IMR-90 (cell line): ENCODE measurements around the gene C14orf119. TPM values are rescaled to one million over a fixed set of nuclear protein-coding genes. Genes with fewer than 3 reads are reported as not detected.

Source experiments
- ATAC-seq: fragments of 200-7000 bp; cut with Tn5 transposase; 2 replicates; pipeline ENCODE4 v1.9.1; 2020; ENCODE audit warnings: low read depth, mild to moderate bottlenecking, moderate library complexity
- BruUV-seq: library from RNA; stranded (reverse); fragments of 400-500 nt; replicated peaks from 2 replicates; lab custom pipeline; 2021; lab: Mats Ljungman, UMichigan
- CTCF ChIA-PET: fragments of 300-600 bp; formaldehyde crosslinking; extraction: SDS; loops from one replicate; lab custom pipeline; 2021; ENCODE audit warnings: antibody characterized with exemption; lab: Yijun Ruan, JAX
- POLR2A ChIA-PET: fragments of 300-600 bp; sonication (Branson Sonifier 250); formaldehyde crosslinking; loops from one replicate; lab custom pipeline; 2022; ENCODE audit warnings: antibody characterized with exemption; ENCODE audit not compliant: unreplicated experiment; lab: Charles Lee
- DNase-seq: peaks from one replicate; pipeline ENCODE4 v3.0.0; 2013
- H2AFZ ChIP-seq: replicated peaks from 2 replicates; pipeline ENCODE3; 2013; ENCODE audit warnings: low read length, mild to moderate bottlenecking; ENCODE audit not compliant: poor library complexity
- H2AK5ac ChIP-seq: 2 replicates; pipeline ENCODE4 v1.6.1; 2013; ENCODE audit warnings: low read depth, low read length, inconsistent platforms
- H2AK9ac ChIP-seq: replicated peaks from 2 replicates; pipeline ENCODE3; 2013; ENCODE audit warnings: mild to moderate bottlenecking, low read depth, low read length, moderate library complexity; ENCODE audit not compliant: poor library complexity
- H2BK120ac ChIP-seq: 2 replicates; pipeline ENCODE4 v1.6.1; 2013; ENCODE audit warnings: low read depth, low read length, inconsistent platforms
- H2BK15ac ChIP-seq: 3 replicates; pipeline ENCODE4 v1.6.1; 2013; ENCODE audit warnings: low read depth, low read length, inconsistent platforms
- H2BK20ac ChIP-seq: 2 replicates; pipeline ENCODE4 v1.6.1; 2013; ENCODE audit warnings: low read depth, mild to moderate bottlenecking, inconsistent platforms, low read length, moderate library complexity
- H2BK5ac ChIP-seq: 2 replicates; pipeline ENCODE4 v1.6.1; 2013; ENCODE audit warnings: mild to moderate bottlenecking, low read depth, low read length, inconsistent platforms; ENCODE audit not compliant: poor library complexity, severe bottlenecking
- H3K14ac ChIP-seq: replicated peaks from 2 replicates; pipeline ENCODE4 v1.6.1; 2013; ENCODE audit warnings: low read depth, low read length, inconsistent platforms
- H3K18ac ChIP-seq: 2 replicates; pipeline ENCODE4 v1.6.1; 2013; ENCODE audit warnings: low read depth, low read length, control low read depth
- H3K23ac ChIP-seq: 2 replicates; pipeline ENCODE4 v1.6.1; 2013; ENCODE audit warnings: low read depth, low read length, inconsistent platforms
- H3K27ac ChIP-seq: 2 replicates; pipeline ENCODE4 v1.5.1; 2013; ENCODE audit warnings: mild to moderate bottlenecking, control low read depth, low read length; ENCODE audit not compliant: insufficient read depth
- H3K27me3 ChIP-seq: 2 replicates; pipeline ENCODE4 v1.6.1; 2013; ENCODE audit warnings: low read length; ENCODE audit not compliant: control insufficient read depth, insufficient read depth
- H3K36me3 ChIP-seq: 2 replicates; pipeline ENCODE4 v1.6.1; 2013; ENCODE audit warnings: low read length, mixed read lengths; ENCODE audit not compliant: control insufficient read depth, insufficient read depth
- H3K4ac ChIP-seq: 2 replicates; pipeline ENCODE4 v1.6.1; 2013; ENCODE audit warnings: low read depth, low read length, inconsistent platforms
- H3K4me1 ChIP-seq: 2 replicates; pipeline ENCODE4 v1.6.1; 2013; ENCODE audit warnings: low read length, mixed read lengths; ENCODE audit not compliant: control insufficient read depth, insufficient read depth
- H3K4me2 ChIP-seq: 2 replicates; pipeline ENCODE4 v1.6.1; 2013; ENCODE audit warnings: low read depth, mild to moderate bottlenecking, control low read depth, low read length, moderate library complexity
- H3K4me3 ChIP-seq: 2 replicates; pipeline ENCODE4 v1.5.1; 2013; ENCODE audit warnings: low read depth, mild to moderate bottlenecking, control low read depth, low read length, moderate library complexity; ENCODE audit not compliant: insufficient read depth
- H3K56ac ChIP-seq: 2 replicates; pipeline ENCODE4 v1.6.1; 2013; ENCODE audit warnings: low read length, inconsistent platforms; ENCODE audit not compliant: insufficient read depth; ENCODE audit errors: extremely low read depth
- H3K79me1 ChIP-seq, 2 experiments: 2 replicates each; pipeline ENCODE4 v1.6.1; 2013; ENCODE audit warnings: low read length in 2 of 2, inconsistent platforms in 1 of 2, low read depth in 1 of 2
- H3K9ac ChIP-seq: 2 replicates; pipeline ENCODE4 v1.6.1; 2013; ENCODE audit warnings: low read depth, low read length, control low read depth
- H3K9me1 ChIP-seq: 2 replicates; pipeline ENCODE4 v1.6.1; 2013; ENCODE audit warnings: low read length, inconsistent platforms; ENCODE audit not compliant: insufficient read depth
- H3K9me3 ChIP-seq: 2 replicates; pipeline ENCODE4 v1.6.1; 2013; ENCODE audit warnings: low read length; ENCODE audit not compliant: control insufficient read depth, insufficient read depth
- H4K20me1 ChIP-seq: 2 replicates; pipeline ENCODE4 v1.6.1; 2013; ENCODE audit warnings: low read length, inconsistent platforms; ENCODE audit not compliant: insufficient read depth
- H4K5ac ChIP-seq: 2 replicates; pipeline ENCODE4 v1.6.1; 2013; ENCODE audit warnings: mild to moderate bottlenecking, low read depth, low read length, control low read depth
- H4K8ac ChIP-seq, 2 experiments: 2 replicates each; pipeline ENCODE4 v1.6.1; 2013; ENCODE audit warnings: low read depth in 2 of 2, low read length in 2 of 2, control low read depth in 1 of 2, inconsistent platforms in 1 of 2
- H4K91ac ChIP-seq: 2 replicates; pipeline ENCODE4 v1.6.1; 2013; ENCODE audit warnings: low read depth, low read length, inconsistent platforms; ENCODE audit not compliant: insufficient read depth
- CHD1 ChIP-seq: IDR thresholded peaks from 2 replicates; pipeline ENCODE4 v1.6.1; 2012; ENCODE audit warnings: low read depth, low read length, improper control_type of control experiment
- MAZ ChIP-seq: IDR thresholded peaks from 2 replicates; pipeline ENCODE4 v1.6.1; 2012; ENCODE audit warnings: low read depth, mild to moderate bottlenecking, low read length, improper control_type of control experiment, moderate library complexity, borderline replicate concordance
- MXI1 ChIP-seq: IDR thresholded peaks from 2 replicates; pipeline ENCODE4 v1.6.1; 2012; ENCODE audit warnings: low read depth, mild to moderate bottlenecking, low read length, moderate library complexity, borderline replicate concordance
- POLR2A ChIP-seq: IDR thresholded peaks from 2 replicates; pipeline ENCODE4 v1.6.1; 2012; ENCODE audit warnings: mild to moderate bottlenecking, low read depth, low read length
- WGBS, 2 experiments: methylation state at CpG; one replicate each; pipeline versions ENCODE4 v1.1.5 to v1.1.7; 2013; ENCODE audit warnings: missing lambda C conversion rate in 2 of 2; ENCODE audit not compliant: insufficient read length in 1 of 2; ENCODE audit errors: extremely low coverage in 2 of 2; 5-methylcytosine and 5-hydroxymethylcytosine counted together
- dilution Hi-C: fragments of 300-500 bp; cut with HindIII; formaldehyde crosslinking; loops from one replicate; pipeline ENCODE4 v1.14.3; 2018; ENCODE audit warnings: low sequenced_read_pairs; ENCODE audit not compliant: unreplicated experiment
- in situ Hi-C: fragments of 300-500 bp; cut with MboI; formaldehyde crosslinking; loops from 3 replicates; pipeline ENCODE4 v1.14.3; 2019; ENCODE audit warnings: low sequenced_read_pairs, inconsistent platforms, mixed read lengths
- intact Hi-C: fragments of 100-400 bp; cut with micrococcal nuclease; formaldehyde crosslinking; loops from 2 replicates; pipeline ENCODE4 v1.10.0; 2022
- polyA plus RNA-seq, 3 experiments: library from polyadenylated mRNA; depleted of rRNA; stranded (reverse); fragments of >200 nt; gene quantifications; 2 replicates each; pipeline ENCODE4 v1.2.3, GENCODE V29; 2012; ENCODE audit warnings: low replicate concordance in 1 of 3
- total RNA-seq: library from RNA; depleted of rRNA; stranded (reverse); fragments of >200 nt; gene quantifications from 2 replicates; pipeline ENCODE4 v1.2.3, GENCODE V29; 2012
- TF ChIP-seq, protein P1 (sequence below): fragments of 150-350 bp; IDR thresholded peaks from 2 replicates; pipeline ENCODE4 v1.6.1; 2017; ENCODE audit warnings: mild to moderate bottlenecking, antibody characterized with exemption, low read length, low read depth

Gene C14orf119
- total and polyA plus RNA-seq, 2 of the 4 experiments (the other 2 are of a cell fraction), result 74.0 to 83.7 TPM

DNA sequence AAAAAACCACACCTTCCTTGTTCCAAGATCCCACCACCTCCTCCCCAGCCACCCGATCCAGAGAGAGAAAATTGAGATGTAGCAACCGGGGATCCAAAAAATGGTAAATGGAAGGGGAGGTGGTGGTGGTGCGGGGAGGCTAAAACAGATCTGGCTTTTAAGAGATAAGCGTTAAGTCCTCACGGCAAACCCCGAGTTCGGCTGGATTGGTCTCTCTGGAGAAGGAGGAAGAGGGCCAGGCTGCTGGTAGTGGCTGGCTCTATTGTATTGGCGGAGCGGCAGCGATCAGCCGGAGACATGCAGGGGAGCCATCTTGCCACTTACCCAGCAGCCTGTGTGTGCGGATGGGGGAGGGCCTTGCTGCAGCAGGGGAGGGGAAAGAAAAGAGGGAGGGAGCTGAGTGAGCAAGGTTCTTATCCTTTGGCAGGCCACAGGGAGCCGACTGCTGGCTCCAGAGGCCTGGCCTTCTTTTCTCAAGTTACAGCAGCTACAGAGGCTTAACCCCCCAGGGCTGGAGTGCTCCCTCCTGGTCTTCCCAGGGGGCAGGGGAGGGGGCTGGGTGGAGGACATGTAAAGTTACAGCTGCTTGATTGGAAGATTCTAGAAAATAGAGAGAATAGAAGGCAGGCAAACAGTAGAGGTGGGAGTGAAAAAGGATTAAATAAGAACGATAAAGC, 23.9 kb upstream of the C14orf119 start:
- peak overlapping the region; percentile 68 for H2AFZ ChIP-seq
- H3K79me1 ChIP-seq, result peaks cover 11 to 65% of the 10 kb centered on the region in 2 experiments
- no peak overlapping the region for H2BK20ac ChIP-seq
- H3K18ac ChIP-seq, result peak overlapping the region; percentile 36; the same call in 1 of the 2 replicates
- H3K4me3 ChIP-seq, result peak overlapping the region; percentile 55
- no peaks in the 10 kb centered on the region for H3K27me3 ChIP-seq
- intact Hi-C loops, result no loop called here
- peak overlapping the region; percentile 82 for H3K9ac ChIP-seq
- BruUV-seq, result no TSS peak
- TF ChIP-seq CHD1 (peak; percentile 84; the same call in 1 of the 2 replicates), MAZ (peak; percentile 92; the same call in 1 of the 2 replicates), MXI1 (no peak), POLR2A (peak; percentile 56)
- TF ChIP-seq, protein P1, sequence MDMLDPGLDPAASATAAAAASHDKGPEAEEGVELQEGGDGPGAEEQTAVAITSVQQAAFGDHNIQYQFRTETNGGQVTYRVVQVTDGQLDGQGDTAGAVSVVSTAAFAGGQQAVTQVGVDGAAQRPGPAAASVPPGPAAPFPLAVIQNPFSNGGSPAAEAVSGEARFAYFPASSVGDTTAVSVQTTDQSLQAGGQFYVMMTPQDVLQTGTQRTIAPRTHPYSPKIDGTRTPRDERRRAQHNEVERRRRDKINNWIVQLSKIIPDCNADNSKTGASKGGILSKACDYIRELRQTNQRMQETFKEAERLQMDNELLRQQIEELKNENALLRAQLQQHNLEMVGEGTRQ, result no peak
- H3K36me3 ChIP-seq, result peaks cover 38% of the 10 kb centered on the region
- H2BK120ac ChIP-seq, result peak overlapping the region; percentile 50
- peaks cover 43% of the 10 kb centered on the region for H4K20me1 ChIP-seq
- peak overlapping the region; percentile 90 for H4K91ac ChIP-seq
- CTCF ChIA-PET, result interaction anchor here (1.0 to 2.1 kb wide), 3 partner anchors 13 to 49 kb away, joined by 3 to 9 read pairs (median 3); partner anchors contain the start of genes ACIN1, C14orf119 and CDH24
- POLR2A ChIA-PET, result interaction anchor here (0.7 to 1.5 kb wide), 4 partner anchors 9 to 24 kb away, joined by 3 to 7 read pairs (median 4); no protein-coding TSS in a partner anchor
- H3K9me3 ChIP-seq, result no peaks in the 10 kb centered on the region
- WGBS, 2 experiments, result 0 to 100% methylated on average over 1 to 6 of the region's 14 CpGs
- H4K8ac ChIP-seq, result peak overlapping the region; percentile 72 to 94
- peak overlapping the region; percentile 96 for H2AK5ac ChIP-seq
- peaks cover 3% of the 10 kb centered on the region; the same call in 1 of the 2 replicates for H3K9me1 ChIP-seq
- peak overlapping the region; percentile 67 for H2BK5ac ChIP-seq
- peaks cover 13% of the 10 kb centered on the region for H3K4me1 ChIP-seq
- H2AK9ac ChIP-seq, result peak overlapping the region; percentile 99
- peak overlapping the region; percentile 97 for H3K56ac ChIP-seq
- H3K27ac ChIP-seq, result peak overlapping the region; percentile 82
- H3K14ac ChIP-seq, result peak overlapping the region; percentile 97
- peak overlapping the region; percentile 21; the same call in 1 of the 2 replicates for H4K5ac ChIP-seq
- ATAC-seq (peak; percentile 92), DNase-seq (peak; percentile 94)
- peak overlapping the region; percentile 93 for H3K4me2 ChIP-seq
- peak overlapping the region; percentile 95 for H3K4ac ChIP-seq
- H3K23ac ChIP-seq, result peak overlapping the region; percentile 94
- in situ Hi-C loops, result no loop called here
- H2BK15ac ChIP-seq, result peak overlapping the region; percentile 33; the same call in 1 of the 3 replicates
- dilution Hi-C loops, result no loop called here
